H7 (cell line): ENCODE results near the gene LGI1. TPM values are rescaled to one million over a fixed set of nuclear protein-coding genes. Genes with fewer than 3 reads are reported as not detected.

Experiments
- DNase-seq: peaks from one replicate; pipeline ENCODE4 v3.0.0; 2012
- H3K27me3 ChIP-seq: 2 replicates; pipeline ENCODE4 v1.6.0; 2011; ENCODE audit warnings: mild to moderate bottlenecking, low read length; ENCODE audit not compliant: control insufficient read depth, insufficient read depth
- H3K36me3 ChIP-seq: replicated peaks from 2 replicates; pipeline ENCODE4 v1.5.1; 2011; ENCODE audit warnings: low read length; ENCODE audit not compliant: control insufficient read depth, insufficient read depth
- H3K4me3 ChIP-seq: 2 replicates; pipeline ENCODE4 v1.5.1; 2011; ENCODE audit warnings: low read depth, mild to moderate bottlenecking, control low read depth, low read length, moderate library complexity; ENCODE audit not compliant: insufficient read depth
- total RNA-seq: library from RNA; depleted of rRNA; stranded (reverse); fragments of >200 nt; shearing (Covaris generic); gene quantifications from 2 replicates; pipeline ENCODE4 v1.2.3, GENCODE V29; 2014; rRNA removed

LGI1 gene
- total RNA-seq, result 0.07 TPM in 2 replicates

- H3K27me3 ChIP-seq, result no peaks in the 10 kb centered on the region; the same call in 1 of the 2 replicates
- no peak within 1 kb of the TSS for H3K4me3 ChIP-seq
- no peaks in the 10 kb centered on the region for H3K36me3 ChIP-seq
- no peak for DNase-seq
Observed at GRCh38 chr10:93757801-93758507, at the start of gene LGI1. Gene LGI1, plus strand, starts transcription at chr10:93757936. Its CDS starts 209 bp downstream, at chr10:93758145.

- Histone ChIP-seq H3K4me3 (no peak overlapping the region), H3K27me3 (no peaks in the 10 kb centered on the region), H3K36me3 (no peaks in the 10 kb centered on the region)
- no peak for DNase-seq
Observed at GRCh38 chr10:93710333-93710909, 47.3 kb upstream of the LGI1 start.

GRCh38 chr10:93711891-93712290 lies 45.8 kb upstream of the LGI1 start:
- H3K36me3 ChIP-seq, result no peaks in the 10 kb centered on the region
- no peak for DNase-seq
- no peak overlapping the region for H3K4me3 ChIP-seq
- no peaks in the 10 kb centered on the region for H3K27me3 ChIP-seq

GRCh38 chr10:93712593-93712992 lies 45.1 kb upstream of the LGI1 start:
- H3K27me3 ChIP-seq, result no peaks in the 10 kb centered on the region
- H3K4me3 ChIP-seq, result no peak overlapping the region
- H3K36me3 ChIP-seq, result no peaks in the 10 kb centered on the region
- no peak for DNase-seq

- Histone ChIP-seq H3K4me3 (no peak overlapping the region), H3K27me3 (no peaks in the 10 kb centered on the region), H3K36me3 (no peaks in the 10 kb centered on the region)
- no peak for DNase-seq
Observed at GRCh38 chr10:93715345-93715744, 42.4 kb upstream of the LGI1 start.

- H3K36me3 ChIP-seq, result no peaks in the 10 kb centered on the region
- no peaks in the 10 kb centered on the region for H3K27me3 ChIP-seq
- H3K4me3 ChIP-seq, result no peak overlapping the region
- no peak for DNase-seq
Observed at GRCh38 chr10:93716766-93717165, 41.0 kb upstream of the LGI1 start.

- no peak for DNase-seq
- no peaks in the 10 kb centered on the region for H3K27me3 ChIP-seq
- no peaks in the 10 kb centered on the region for H3K36me3 ChIP-seq
- H3K4me3 ChIP-seq, result no peak overlapping the region
Observed at GRCh38 chr10:93718937-93719725, 38.6 kb upstream of the LGI1 start.

- Histone ChIP-seq H3K27me3 (no peaks in the 10 kb centered on the region), H3K4me3 (no peak overlapping the region), H3K36me3 (no peaks in the 10 kb centered on the region)
- no peak for DNase-seq
Observed at GRCh38 chr10:93719901-93720300, 37.8 kb upstream of the LGI1 start.

GRCh38 chr10:93722550-93722949 lies 35.2 kb upstream of the LGI1 start:
- Histone ChIP-seq H3K4me3 (no peak overlapping the region), H3K27me3 (no peaks in the 10 kb centered on the region), H3K36me3 (no peaks in the 10 kb centered on the region)
- no peak for DNase-seq

GRCh38 chr10:93723153-93723552 lies 34.6 kb upstream of the LGI1 start:
- no peak for DNase-seq
- no peak overlapping the region for H3K4me3 ChIP-seq
- no peaks in the 10 kb centered on the region for H3K27me3 ChIP-seq
- no peaks in the 10 kb centered on the region for H3K36me3 ChIP-seq

- H3K4me3 ChIP-seq, result no peak overlapping the region
- no peaks in the 10 kb centered on the region for H3K36me3 ChIP-seq
- H3K27me3 ChIP-seq, result no peaks in the 10 kb centered on the region
- DNase-seq, result no peak
Observed at GRCh38 chr10:93726024-93726423, 31.7 kb upstream of the LGI1 start.

- no peaks in the 10 kb centered on the region for H3K27me3 ChIP-seq
- H3K4me3 ChIP-seq, result no peak overlapping the region
- H3K36me3 ChIP-seq, result no peaks in the 10 kb centered on the region
- no peak for DNase-seq
Observed at GRCh38 chr10:93741367-93741766, 16.4 kb upstream of the LGI1 start.

GRCh38 chr10:93742633-93743349 lies 14.9 kb upstream of the LGI1 start:
- DNase-seq, result no peak
- H3K27me3 ChIP-seq, result no peaks in the 10 kb centered on the region
- no peak overlapping the region for H3K4me3 ChIP-seq
- no peaks in the 10 kb centered on the region for H3K36me3 ChIP-seq

- H3K36me3 ChIP-seq, result no peaks in the 10 kb centered on the region
- no peak overlapping the region for H3K4me3 ChIP-seq
- DNase-seq, result peak; percentile 37
Observed at GRCh38 chr10:93745408-93746065, 12.2 kb upstream of the LGI1 start.

More at GRCh38 chr10:93745408-93746065, 12.2 kb upstream of the LGI1 start:
- no peaks in the 10 kb centered on the region for H3K27me3 ChIP-seq
